Mucosa of stomach (tissue), 1 donor: ENCODE results near the gene SUSD5.
A peak's percentile ranks its signal among the peaks of the same experiment; 100 is the strongest.
"Not testable (repeated sequence)": the region's sequence is repeated elsewhere in the genome, so short reads cannot be mapped to it uniquely, and the experiment has no call there.

ENCODE experiments used
- H3K27me3 ChIP-seq: one replicate; pipeline ENCODE4 v1.7.0; 2013; ENCODE audit warnings: mild to moderate bottlenecking, low read length; ENCODE audit not compliant: control insufficient read depth, insufficient read depth
- H3K36me3 ChIP-seq: one replicate; pipeline ENCODE4 v1.7.0; 2013; ENCODE audit warnings: low read length; ENCODE audit not compliant: control insufficient read depth, insufficient read depth
- H3K4me1 ChIP-seq: one replicate; pipeline ENCODE4 v1.7.0; 2013; ENCODE audit warnings: mild to moderate bottlenecking, low read length; ENCODE audit not compliant: control insufficient read depth, insufficient read depth
- H3K4me3 ChIP-seq: one replicate; pipeline ENCODE4 v1.7.0; 2013; ENCODE audit warnings: low read length
- H3K9ac ChIP-seq: one replicate; pipeline ENCODE4 v1.7.0; 2013; ENCODE audit warnings: mild to moderate bottlenecking, low read length, moderate library complexity
- H3K9me3 ChIP-seq: one replicate; pipeline ENCODE4 v1.7.0; 2013; ENCODE audit warnings: mild to moderate bottlenecking, low read length, moderate library complexity; ENCODE audit not compliant: control insufficient read depth
- donor health status: Pancreatic carcinoma.

SUSD5 gene

DNA sequence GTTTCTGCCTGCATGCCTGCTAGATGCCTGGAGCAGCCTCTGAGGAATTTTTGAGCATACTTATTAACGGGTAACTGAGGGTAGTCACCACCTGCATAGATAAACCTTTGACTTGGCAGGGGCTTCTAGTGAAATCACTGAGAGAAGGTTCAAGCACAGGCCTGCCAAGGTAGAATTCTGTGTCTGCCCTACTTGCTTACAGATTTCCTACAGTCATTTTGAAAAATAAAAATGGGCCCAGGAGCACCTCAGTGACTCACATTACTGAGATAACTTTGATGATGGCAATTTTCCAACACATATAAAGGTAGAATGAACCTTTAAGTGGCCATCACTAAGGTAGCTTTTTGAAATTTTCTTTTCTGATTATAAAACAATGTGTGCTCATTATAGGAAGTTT, 94.0 kb downstream of the SUSD5 start:
- no peak overlapping the region for H3K4me3 ChIP-seq
- H3K36me3 ChIP-seq, result peaks cover 9% of the 10 kb centered on the region
- H3K9ac ChIP-seq, result no peak overlapping the region
- H3K4me1 ChIP-seq, result peaks cover 4% of the 10 kb centered on the region
- no peaks in the 10 kb centered on the region for H3K27me3 ChIP-seq
- no peaks in the 10 kb centered on the region for H3K9me3 ChIP-seq

DNA sequence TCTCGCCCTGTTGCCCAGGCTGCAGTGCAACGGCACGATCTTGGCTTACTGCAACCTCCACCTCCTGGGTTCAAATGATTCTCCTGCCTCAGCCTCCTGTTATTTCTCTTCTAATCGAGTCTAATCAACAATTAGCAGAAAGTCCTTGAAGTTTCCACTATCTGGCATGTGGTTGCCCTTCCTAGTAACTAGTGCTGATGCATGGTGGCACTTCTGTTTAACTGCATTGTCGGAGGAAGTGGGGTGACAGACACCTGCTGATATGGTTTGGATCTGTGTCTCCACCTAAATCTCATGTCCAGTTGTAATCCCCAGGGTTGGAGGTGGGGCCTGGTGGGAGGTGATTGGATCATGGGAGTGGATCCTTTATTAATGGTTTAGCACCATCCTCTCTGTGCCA, 95.6 kb downstream of the SUSD5 start:
- Histone ChIP-seq H3K4me1 (peaks cover 8% of the 10 kb centered on the region), H3K4me3 (no peak overlapping the region), H3K27me3 (no peaks in the 10 kb centered on the region), H3K9me3 (no peaks in the 10 kb centered on the region), H3K36me3 (peaks cover 9% of the 10 kb centered on the region), H3K9ac (no peak overlapping the region)

DNA sequence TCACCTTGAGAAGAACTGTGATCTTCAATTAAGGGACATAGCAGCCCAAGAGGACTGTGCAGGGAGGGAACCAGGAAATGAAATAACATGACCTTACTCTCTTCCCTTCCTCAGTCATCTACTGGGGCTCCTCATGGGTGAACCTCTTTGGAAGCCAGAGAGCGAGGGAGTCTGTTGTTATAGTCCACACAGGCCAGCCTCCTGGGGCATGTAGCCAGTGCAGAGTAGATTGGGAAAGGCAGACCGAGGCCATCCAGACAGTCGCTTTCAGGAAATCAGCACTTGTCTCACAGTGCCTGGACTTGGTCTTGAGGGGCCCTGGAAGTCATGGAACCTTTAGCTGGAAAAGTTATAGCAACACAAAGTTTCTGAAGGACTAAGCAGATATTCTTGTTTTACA, 98.7 kb downstream of the SUSD5 start:
- Histone ChIP-seq H3K4me3 (no peak overlapping the region), H3K27me3 (no peaks in the 10 kb centered on the region), H3K36me3 (peaks cover 5% of the 10 kb centered on the region), H3K9me3 (no peaks in the 10 kb centered on the region), H3K4me1 (peaks cover 15% of the 10 kb centered on the region), H3K9ac (no peak overlapping the region)

DNA sequence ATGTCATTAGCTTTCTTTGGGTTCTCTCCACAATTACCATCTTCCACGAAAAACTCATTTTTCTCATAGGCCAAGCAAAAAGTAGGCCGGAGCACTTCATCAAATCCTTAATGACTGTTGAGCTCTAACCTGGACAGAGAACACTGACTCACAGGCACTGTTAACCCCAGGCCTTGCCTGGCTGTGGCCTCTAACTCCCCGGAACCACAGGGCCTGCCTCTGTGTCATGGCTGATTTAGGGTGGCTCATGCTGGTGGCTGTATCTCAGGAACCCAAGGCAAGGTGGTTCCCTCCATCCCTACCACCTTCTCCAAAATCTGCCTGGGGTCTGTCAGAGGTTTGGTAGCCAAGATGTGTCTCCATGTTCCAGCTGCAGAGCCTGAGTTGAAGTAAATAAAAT, 101.1 kb downstream of the SUSD5 start:
- Histone ChIP-seq H3K36me3 (no peaks in the 10 kb centered on the region), H3K9ac (no peak overlapping the region), H3K27me3 (no peaks in the 10 kb centered on the region), H3K4me1 (peaks cover 22% of the 10 kb centered on the region), H3K9me3 (no peaks in the 10 kb centered on the region), H3K4me3 (no peak overlapping the region)

DNA sequence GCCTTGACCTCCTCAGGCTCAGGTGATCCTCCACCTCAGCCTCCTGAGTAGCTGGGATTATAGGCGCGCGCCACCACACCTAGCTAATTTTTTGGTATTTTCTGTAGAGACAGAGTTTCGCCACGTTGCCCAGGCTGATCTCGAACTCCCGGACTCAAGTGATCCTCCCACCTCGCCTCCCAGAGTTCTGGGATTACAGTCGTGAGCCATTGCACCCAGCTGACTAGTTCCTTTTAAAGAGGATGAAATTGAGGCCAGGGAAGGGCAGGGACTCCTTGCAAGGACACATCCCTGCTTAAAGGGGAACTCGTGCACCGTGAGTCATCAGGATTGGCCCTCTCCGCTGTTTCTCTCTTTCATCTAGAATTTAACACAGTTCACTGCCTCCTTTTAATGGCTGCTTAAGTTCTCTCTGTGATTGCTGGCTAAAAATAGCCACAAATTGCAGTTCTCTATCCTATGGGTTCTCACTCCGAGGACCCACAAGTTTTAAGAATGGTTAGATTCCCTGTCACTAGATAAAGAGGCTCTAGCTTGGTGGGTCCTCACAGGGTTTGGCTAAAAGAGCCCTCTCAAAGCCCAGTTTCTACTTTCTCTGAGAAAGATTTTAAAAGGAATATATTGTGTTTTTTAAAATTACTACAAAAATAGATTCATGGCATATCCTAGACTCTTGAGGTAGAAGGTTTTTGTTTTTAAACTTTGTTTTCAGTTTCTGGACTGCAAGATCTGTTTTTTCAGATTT, 103.4 kb downstream of the SUSD5 start:
- Histone ChIP-seq H3K27me3 (no peaks in the 10 kb centered on the region), H3K9me3 (no peaks in the 10 kb centered on the region), H3K4me1 (peaks cover 22% of the 10 kb centered on the region), H3K9ac (peak overlapping the region; percentile 7), H3K36me3 (no peaks in the 10 kb centered on the region), H3K4me3 (peak overlapping the region; percentile 82)

DNA sequence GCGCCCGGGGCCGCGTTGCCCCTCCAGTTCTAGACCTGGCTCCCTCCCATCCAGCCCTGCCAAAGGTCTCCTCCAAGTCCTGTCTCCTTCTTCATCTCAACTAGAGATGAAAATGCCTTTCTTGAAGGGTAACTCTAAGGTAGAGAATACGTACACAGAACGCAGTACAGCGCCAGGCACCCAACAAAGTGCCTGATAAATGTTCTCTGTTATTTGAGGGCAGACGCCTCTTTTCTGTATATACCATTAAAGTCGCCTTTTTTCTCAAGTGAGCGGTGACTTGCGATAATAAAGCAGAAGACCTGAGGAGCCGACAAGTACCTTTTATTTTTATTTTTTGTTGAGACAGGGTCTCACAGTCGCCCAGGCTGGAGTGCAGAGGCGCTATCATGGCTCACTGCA, 104.0 kb downstream of the SUSD5 start:
- Histone ChIP-seq H3K4me1 (peaks cover 18% of the 10 kb centered on the region), H3K9ac (peak overlapping the region; percentile 86), H3K36me3 (no peaks in the 10 kb centered on the region), H3K4me3 (peak overlapping the region; percentile 82), H3K27me3 (no peaks in the 10 kb centered on the region), H3K9me3 (no peaks in the 10 kb centered on the region)

DNA sequence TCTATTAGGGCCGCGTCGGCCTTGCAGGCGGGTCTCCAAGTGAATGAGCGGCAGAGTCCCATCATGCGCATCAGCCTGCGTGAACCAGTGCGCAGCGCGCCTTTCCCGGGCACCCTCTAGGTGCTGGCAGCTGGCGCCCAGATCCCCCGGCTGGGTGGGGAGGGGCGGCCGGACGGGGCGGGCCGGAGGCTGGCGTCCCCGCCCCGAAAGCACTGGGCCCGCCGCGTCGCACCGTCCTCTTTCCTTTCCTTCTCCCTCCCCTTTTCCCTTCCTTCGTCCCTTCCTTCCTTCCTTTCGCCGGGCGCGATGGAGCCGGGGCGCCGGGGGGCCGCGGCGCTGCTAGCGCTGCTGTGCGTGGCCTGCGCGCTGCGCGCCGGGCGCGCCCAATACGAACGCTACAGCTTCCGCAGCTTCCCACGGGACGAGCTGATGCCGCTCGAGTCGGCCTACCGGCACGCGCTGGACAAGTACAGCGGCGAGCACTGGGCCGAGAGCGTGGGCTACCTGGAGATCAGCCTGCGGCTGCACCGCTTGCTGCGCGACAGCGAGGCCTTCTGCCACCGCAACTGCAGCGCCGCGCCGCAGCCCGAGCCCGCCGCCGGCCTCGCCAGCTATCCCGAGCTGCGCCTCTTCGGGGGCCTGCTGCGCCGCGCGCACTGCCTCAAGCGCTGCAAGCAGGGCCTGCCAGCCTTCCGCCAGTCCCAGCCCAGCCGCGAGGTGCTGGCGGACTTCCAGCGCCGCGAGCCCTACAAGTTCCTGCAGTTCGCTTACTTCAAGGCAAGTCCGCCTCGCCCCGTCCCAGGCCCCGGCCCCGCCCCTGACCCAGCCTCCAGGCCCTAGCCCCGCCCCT, 104.6 kb downstream of the SUSD5 start, which contains the start of gene CRTAP:
CRTAP (plus strand) TSS at position 243 of the 850 bp plus-strand sequence; CDS start at position 307, 64 bp downstream.
- H3K4me1 ChIP-seq, result peaks cover 14% of the 10 kb centered on the region
- H3K27me3 ChIP-seq, result no peaks in the 10 kb centered on the region
- H3K4me3 ChIP-seq, result peak within 1 kb of the TSS; percentile 82
- no peaks in the 10 kb centered on the region for H3K36me3 ChIP-seq
- H3K9me3 ChIP-seq, result no peaks in the 10 kb centered on the region
- H3K9ac ChIP-seq, result peak within 1 kb of the TSS; percentile 86

DNA sequence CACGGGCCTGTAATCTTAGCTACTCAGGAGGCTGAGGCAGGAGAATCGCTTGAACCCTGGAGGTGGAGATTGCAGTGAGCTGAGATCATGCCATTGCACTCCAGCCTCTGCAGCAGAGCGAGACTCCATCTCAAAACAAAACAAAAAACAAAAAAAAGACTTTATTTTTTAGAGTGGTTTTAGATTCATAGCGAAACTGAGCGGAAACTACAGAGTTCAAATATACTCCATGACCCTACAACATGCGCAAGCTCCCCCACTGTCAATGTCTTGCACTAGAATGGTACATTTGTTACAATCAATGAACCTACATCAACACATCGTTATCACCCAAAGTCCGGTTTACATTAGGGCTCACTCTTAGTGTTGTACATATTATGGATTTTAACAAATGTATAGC, 107.0 kb downstream of the SUSD5 start:
- H3K4me3 ChIP-seq, result no peak overlapping the region
- H3K27me3 ChIP-seq, result no peaks in the 10 kb centered on the region
- H3K9me3 ChIP-seq, result no peaks in the 10 kb centered on the region
- H3K36me3 ChIP-seq, result no peaks in the 10 kb centered on the region
- peaks cover 14% of the 10 kb centered on the region for H3K4me1 ChIP-seq
- H3K9ac ChIP-seq, result no peak overlapping the region

DNA sequence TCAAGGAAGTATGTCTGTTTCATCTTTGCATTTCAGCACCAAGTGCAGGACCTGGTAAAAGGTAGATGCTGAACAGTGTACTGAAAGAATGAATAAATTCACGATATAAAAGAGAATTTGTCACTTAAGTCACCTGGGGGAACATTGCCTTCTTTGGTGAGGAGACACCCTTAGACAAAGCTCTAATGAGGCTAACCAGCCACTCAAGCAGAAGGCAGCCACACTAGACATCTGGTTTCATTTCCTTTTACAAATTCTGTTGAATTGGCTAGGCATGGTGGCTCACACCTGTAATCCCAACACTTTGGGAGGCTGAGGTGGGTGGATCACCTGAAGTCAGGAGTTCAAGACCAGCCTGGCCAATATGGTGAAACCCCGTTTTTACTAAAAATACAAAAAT, 111.8 kb downstream of the SUSD5 start:
- H3K9me3 ChIP-seq, result not testable (repeated sequence)

DNA sequence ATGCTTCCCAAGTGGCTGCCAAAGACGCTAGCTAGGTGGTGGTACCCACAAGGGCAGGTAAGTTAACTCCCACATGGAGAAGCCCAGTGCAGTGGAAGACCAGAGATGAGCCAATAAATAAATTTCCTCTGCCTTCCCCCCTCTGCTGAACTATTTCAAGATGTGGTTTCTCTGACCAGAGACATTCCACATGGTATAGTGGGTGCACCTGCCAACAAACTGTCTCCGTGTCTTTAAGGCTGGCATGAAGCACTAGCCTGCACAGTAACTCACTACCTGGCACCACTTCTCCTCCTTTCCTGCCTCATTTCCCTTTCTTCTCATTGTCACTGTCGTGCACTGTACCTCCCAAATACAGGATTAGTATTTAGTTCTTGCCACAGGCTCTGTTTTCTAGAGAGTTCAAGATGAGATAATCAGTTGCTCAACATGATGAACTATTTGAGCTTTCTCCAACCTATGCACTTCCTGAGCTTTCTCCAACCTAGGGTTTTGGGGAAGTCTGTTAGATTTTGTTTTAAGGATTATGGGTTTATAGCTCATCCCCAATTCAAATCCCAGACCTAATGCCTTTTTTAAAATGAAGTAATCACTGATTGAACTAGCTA, 113.2 kb downstream of the SUSD5 start:
- Histone ChIP-seq H3K9ac (no peak overlapping the region), H3K4me3 (no peak overlapping the region), H3K4me1 (no peaks in the 10 kb centered on the region), H3K36me3 (no peaks in the 10 kb centered on the region), H3K27me3 (no peaks in the 10 kb centered on the region), H3K9me3 (no peaks in the 10 kb centered on the region)

More for the DNA sequence above, 111.8 kb downstream of the SUSD5 start:
- not testable (repeated sequence) for H3K4me3 ChIP-seq, H3K36me3 ChIP-seq, H3K4me1 ChIP-seq, H3K9ac ChIP-seq, H3K27me3 ChIP-seq

DNA sequence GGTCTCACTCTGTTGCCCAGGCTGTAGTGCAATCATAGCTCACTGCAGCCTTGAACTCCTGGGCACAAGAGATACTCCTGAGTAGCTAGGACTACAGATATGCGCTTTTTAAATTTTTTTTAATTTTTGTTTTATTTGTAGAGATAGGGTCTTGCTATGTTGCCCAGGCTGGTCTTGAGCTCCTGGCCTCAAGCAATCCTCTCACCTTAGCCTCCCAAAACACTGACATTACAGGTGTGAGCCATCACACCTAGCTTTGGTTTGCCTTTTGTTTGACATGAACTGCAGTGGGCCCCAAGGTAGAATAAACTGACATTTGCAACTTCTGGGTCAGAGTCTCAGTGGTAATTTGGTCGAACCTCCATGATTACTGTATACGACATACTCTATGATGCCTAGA, 113.8 kb downstream of the SUSD5 start:
- H3K4me1 ChIP-seq, result no peaks in the 10 kb centered on the region
- H3K36me3 ChIP-seq, result no peaks in the 10 kb centered on the region
- no peak overlapping the region for H3K9ac ChIP-seq
- no peak overlapping the region for H3K4me3 ChIP-seq
- H3K27me3 ChIP-seq, result no peaks in the 10 kb centered on the region
- H3K9me3 ChIP-seq, result no peaks in the 10 kb centered on the region

DNA sequence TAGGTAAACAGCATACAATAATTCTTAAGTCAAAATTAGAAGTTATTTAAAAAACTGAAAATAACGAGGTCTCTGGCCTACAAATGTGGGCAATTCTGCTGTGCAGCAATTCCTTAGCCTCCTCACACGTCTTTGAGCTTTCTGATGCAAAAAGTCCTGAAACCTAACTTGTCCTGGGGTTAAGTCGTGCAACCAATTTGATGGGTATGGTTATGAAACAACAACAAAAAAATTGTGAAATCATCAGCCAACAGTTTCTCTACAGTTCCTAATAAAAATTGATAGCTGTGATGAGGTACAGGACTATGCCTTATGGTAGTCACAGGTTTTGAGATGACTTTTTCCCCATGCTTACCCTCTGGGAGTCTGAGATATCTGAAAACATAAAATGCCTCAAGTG, 115.1 kb downstream of the SUSD5 start:
- H3K4me1 ChIP-seq, result no peaks in the 10 kb centered on the region

More for the DNA sequence above, 115.1 kb downstream of the SUSD5 start:
- H3K27me3 ChIP-seq, result no peaks in the 10 kb centered on the region
- H3K9ac ChIP-seq, result no peak overlapping the region
- H3K36me3 ChIP-seq, result no peaks in the 10 kb centered on the region
- no peak overlapping the region for H3K4me3 ChIP-seq
- no peaks in the 10 kb centered on the region for H3K9me3 ChIP-seq
